ENCODE results near the gene ECI1.
A peak's percentile ranks its signal among the peaks of the same experiment; 100 is the strongest.
"Not testable (repeated sequence)": the region's sequence is repeated elsewhere in the genome, so short reads cannot be mapped to it uniquely, and the experiment has no call there.

Gene ECI1

GRCh38 chr16:2280461-2280860 is 29.1 kb upstream of the ECI1 start:
- DNase-seq (ENCODE audit: low read depth) = no peak

- no peak for DNase-seq (ENCODE audit: low read depth)
Observed at GRCh38 chr16:2278956-2279800, 27.8 kb upstream of the ECI1 start.

GRCh38 chr16:2278272-2278608 is 26.9 kb upstream of the ECI1 start:
- DNase-seq (ENCODE audit: low read depth) = no peak

GRCh38 chr16:2277466-2278271 is 26.3 kb upstream of the ECI1 start:
- no peak for DNase-seq (ENCODE audit: low read depth)

- no peak for DNase-seq (ENCODE audit: low read depth)
Observed at GRCh38 chr16:2276368-2277195, 25.2 kb upstream of the ECI1 start.

- no peak for DNase-seq (ENCODE audit: low read depth)
Observed at GRCh38 chr16:2275476-2276367, 24.3 kb upstream of the ECI1 start.

- no peak for DNase-seq (ENCODE audit: low read depth)
Observed at GRCh38 chr16:2273931-2274330, 22.5 kb upstream of the ECI1 start.

GRCh38 chr16:2273484-2273883 is 22.1 kb upstream of the ECI1 start:
- no peak for DNase-seq (ENCODE audit: low read depth)

- no peak for DNase-seq (ENCODE audit: low read depth)
Observed at GRCh38 chr16:2271848-2272461, 20.6 kb upstream of the ECI1 start.

GRCh38 chr16:2270588-2271470 is 19.4 kb upstream of the ECI1 start:
- DNase-seq (ENCODE audit: low read depth) = no peak

- no peak for DNase-seq (ENCODE audit: low read depth)
Observed at GRCh38 chr16:2270070-2270462, 18.7 kb upstream of the ECI1 start.

GRCh38 chr16:2267913-2268666 is 16.7 kb upstream of the ECI1 start, which contains the start of gene RNPS1:
Gene RNPS1, minus strand, starts transcription at chr16:2268126. Its CDS starts 3,483 bp downstream, at chr16:2264643.
- DNase-seq (ENCODE audit: low read depth) = peak; percentile 94

- not testable (repeated sequence) for DNase-seq (ENCODE audit: low read depth)
Observed at GRCh38 chr16:2267505-2267912, 16.1 kb upstream of the ECI1 start.

- not testable (repeated sequence) for DNase-seq (ENCODE audit: low read depth)
Observed at GRCh38 chr16:2266887-2267286, 15.5 kb upstream of the ECI1 start.

- DNase-seq (ENCODE audit: low read depth) = not testable (repeated sequence)
Observed at GRCh38 chr16:2263026-2263425, 11.6 kb upstream of the ECI1 start.

GRCh38 chr16:2260250-2260649 is 8.9 kb upstream of the ECI1 start:
- DNase-seq (ENCODE audit: low read depth) = no peak

- DNase-seq (ENCODE audit: low read depth) = not testable (repeated sequence)
Observed at GRCh38 chr16:2258530-2258929, 7.1 kb upstream of the ECI1 start.

GRCh38 chr16:2257726-2258125 is 6.3 kb upstream of the ECI1 start:
- no peak for DNase-seq (ENCODE audit: low read depth)

- no peak for DNase-seq (ENCODE audit: low read depth)
Observed at GRCh38 chr16:2256531-2257140, 5.2 kb upstream of the ECI1 start.
